GM12878 (cell line): ENCODE data around the gene TAF10. TPM values are rescaled to one million over a fixed set of nuclear protein-coding genes. Genes with fewer than 3 reads are reported as not detected.

ENCODE experiments used
- ATAC-seq: fragments of 200-7000 bp; cut with Tn5 transposase; 3 replicates; pipeline ENCODE4 v1.9.1; 2020; ENCODE audit warnings: mild to moderate bottlenecking, moderate library complexity
- BruUV-seq: library from RNA; stranded (reverse); fragments of 400-500 nt; replicated peaks from 2 replicates; lab custom pipeline; 2021; lab: Mats Ljungman, UMichigan
- CTCF ChIA-PET: fragments of 300-600 bp; sonication (Branson Sonifier 250); formaldehyde crosslinking; extraction: SDS; loops from one replicate; lab custom pipeline; 2021; ENCODE audit warnings: inconsistent platforms; lab: Yijun Ruan, JAX
- POLR2A ChIA-PET: fragments of 350-600 bp; formaldehyde crosslinking; extraction: SDS; loops from one replicate; lab custom pipeline; 2021; ENCODE audit warnings: inconsistent platforms; lab: Charles Lee
- RAD21 ChIA-PET: fragments of 300-600 bp; sonication (Branson Sonifier 250); formaldehyde crosslinking; loops from one replicate; lab custom pipeline; 2023; ENCODE audit warnings: antibody characterized with exemption; ENCODE audit not compliant: unreplicated experiment; lab: Charles Lee
- SMC1A ChIA-PET: fragments of 300-600 bp; sonication (Branson Sonifier 250); formaldehyde crosslinking; loops from one replicate; lab custom pipeline; 2023; ENCODE audit not compliant: unreplicated experiment, uncharacterized antibody; lab: Charles Lee
- DNase-seq: peaks from one replicate; pipeline ENCODE4 v3.0.0-alpha.2; 2011; ENCODE audit warnings: low read depth, low spot score
- FAIRE-seq: peaks from 3 replicates; lab custom pipeline; 2011; peaks lifted over from hg19 to GRCh38; lab: Jason Lieb, UNC
- H2AFZ ChIP-seq: 2 replicates; pipeline ENCODE4 v1.6.0; 2011; ENCODE audit warnings: low read depth, low read length, control low read depth; ENCODE audit not compliant: control insufficient read depth
- H3K27ac ChIP-seq: 2 replicates; pipeline ENCODE4 v1.5.1; 2011; ENCODE audit warnings: control low read depth; ENCODE audit not compliant: control insufficient read depth, insufficient read depth
- H3K27me3 ChIP-seq, 2 experiments: replicated peaks in 1 of 2; 2 replicates each; pipeline versions ENCODE4 v1.6.0 to v1.6.1; 2011; ENCODE audit warnings: low read length in 1 of 2; ENCODE audit not compliant: control insufficient read depth in 2 of 2, insufficient read depth in 2 of 2
- H3K36me3 ChIP-seq, 2 experiments: 2 replicates each; pipeline ENCODE4 v1.5.1; 2011; ENCODE audit warnings: low read length in 1 of 2; ENCODE audit not compliant: control insufficient read depth in 2 of 2, insufficient read depth in 2 of 2
- H3K4me1 ChIP-seq: 2 replicates; pipeline ENCODE4 v1.6.1; 2011; ENCODE audit warnings: mild to moderate bottlenecking, low read length, moderate library complexity, mixed read lengths; ENCODE audit not compliant: control insufficient read depth, insufficient read depth
- H3K4me2 ChIP-seq: 2 replicates; pipeline ENCODE4 v1.6.0; 2011; ENCODE audit warnings: control low read depth; ENCODE audit not compliant: control insufficient read depth, insufficient read depth
- H3K4me3 ChIP-seq: fragments of 200-600 bp; sonication (generic); 2 replicates; pipeline ENCODE4 v1.5.1; 2016
- H3K79me2 ChIP-seq: 2 replicates; pipeline ENCODE4 v1.6.0; 2011; ENCODE audit warnings: low read length; ENCODE audit not compliant: control insufficient read depth, insufficient read depth
- H3K9ac ChIP-seq: 2 replicates; pipeline ENCODE4 v1.8.0; 2011; ENCODE audit warnings: low read length, control low read depth, mixed read lengths; ENCODE audit not compliant: control insufficient read depth, insufficient read depth
- H3K9me3 ChIP-seq: replicated peaks from 3 replicates; pipeline ENCODE4 v1.5.1; 2011; ENCODE audit warnings: mild to moderate bottlenecking, low read length; ENCODE audit not compliant: control insufficient read depth, insufficient read depth
- H4K20me1 ChIP-seq: 2 replicates; pipeline ENCODE4 v1.6.0; 2011; ENCODE audit not compliant: control insufficient read depth, insufficient read depth
- ELK1 ChIP-seq: IDR thresholded peaks from 2 replicates; pipeline ENCODE4 v1.6.1; 2012; ENCODE audit warnings: low read depth, low read length, improper control_type of control experiment
- MEF2A ChIP-seq: IDR thresholded peaks from 2 replicates; pipeline ENCODE4 v1.6.1; 2011; ENCODE audit warnings: low read depth, mild to moderate bottlenecking, low read length, moderate library complexity; ENCODE audit not compliant: insufficient read depth
- MEF2B ChIP-seq: fragments of 450-650 bp; IDR thresholded peaks from 2 replicates; pipeline ENCODE4 v1.6.1; 2018; ENCODE audit warnings: mild to moderate bottlenecking, moderate library complexity; ENCODE audit not compliant: partially characterized antibody, poor library complexity, severe bottlenecking
- NFYB ChIP-seq: IDR thresholded peaks from 2 replicates; pipeline ENCODE4 v1.6.1; 2011; ENCODE audit warnings: low read depth, mild to moderate bottlenecking, low read length, improper control_type of control experiment, moderate library complexity; ENCODE audit not compliant: insufficient read depth
- SRF ChIP-seq, 2 experiments: IDR thresholded peaks; 2 replicates each; pipeline ENCODE4 v1.6.1; 2011; ENCODE audit warnings: low read depth in 2 of 2, low read length in 2 of 2, mild to moderate bottlenecking in 1 of 2, moderate library complexity in 1 of 2
- in situ Hi-C: fragments of 300-500 bp; cut with MboI; formaldehyde crosslinking; loops from 9 replicates; pipeline ENCODE4 v1.14.3; 2018; ENCODE audit warnings: mixed read lengths
- intact Hi-C: fragments of 100-400 bp; cut with micrococcal nuclease; formaldehyde crosslinking; loops from one replicate; pipeline ENCODE4 v1.14.2; 2022; ENCODE audit not compliant: unreplicated experiment
- polyA plus RNA-seq, 11 experiments: library from polyadenylated mRNA; depleted of rRNA in 4 of 11; unstranded in 6 of 11; stranded (reverse) in 5 of 11; fragments of >200 nt; fragmentation: Nextera tagmentation in 4 of 11; fragmentation: Illumina TruSeq in 1 of 11; extraction: Ambion mirVana in 4 of 11; extraction: Trizol in 1 of 11; gene quantifications; 1 replicate in 1 of 11; 2 replicates in 10 of 11; pipeline versions ENCODE4 v1.2.1 to v1.2.3, GENCODE V29; 2011 to 2016; ENCODE audit warnings: inconsistent platforms in 2 of 11, missing spikeins in 2 of 11, low read depth in 1 of 11
- total RNA-seq, 4 experiments: library from RNA; depleted of rRNA in 3 of 4; stranded (reverse); fragments of >200 nt in 3 of 4; fragmentation: Illumina TruSeq in 1 of 4; extraction: Trizol in 1 of 4; gene quantifications; 2 replicates each; pipeline versions ENCODE4 v1.2.1 to v1.2.3, GENCODE V29; 2013 to 2021

The TAF10 gene
- total and polyA plus RNA-seq, 10 of the 15 experiments (the other 5 are each of a cell fraction or from before 2014, with no cell fraction given): 26.7 to 251 (median 149) TPM

GRCh38 chr11:6608011-6608410 is 4.0 kb downstream of the TAF10 start (continued):
- TF ChIP-seq MEF2B: no peak
- TF ChIP-seq, all 136 proteins: peak for 0

GRCh38 chr11:6607190-6607795 is 4.7 kb downstream of the TAF10 start:
- peaks cover 30% of the 10 kb centered on the region for H3K4me1 ChIP-seq
- H3K9me3 ChIP-seq: no peaks in the 10 kb centered on the region
- POLR2A ChIA-PET: interaction anchor here (0.5 to 7.2 kb wide), 12 partner anchors 9 to 372 kb away, joined by 3 to 85 read pairs (median 3); partner anchors contain the start of genes ARFIP2, FHIP1B, MRPL17 and TIMM10B
- BruUV-seq: no TSS peak
- FAIRE-seq: no peak
- SMC1A ChIA-PET: interaction anchor here (1.2 to 6.2 kb wide), 5 partner anchors 11 to 138 kb away, joined by 3 to 57 read pairs (median 6); partner anchors contain the start of genes MRPL17 and TPP1
- peaks cover 72% of the 10 kb centered on the region for H3K79me2 ChIP-seq
- H3K9ac ChIP-seq: peak overlapping the region; percentile 23; the same call in 1 of the 2 replicates
- TF ChIP-seq MEF2A: no peak
- peak; percentile 78 to 95; a peak in 3 of 4 replicates for TF ChIP-seq SRF (IDR thresholded peaks at IDR 0.05; ENCODE audit: low read depth in 2 of 2, low read length in 2 of 2)
- peak; percentile 3; the same call in 1 of the 2 replicates for TF ChIP-seq ELK1
- no peak for TF ChIP-seq NFYB
- CTCF ChIA-PET: interaction anchor here (0.9 to 3.6 kb wide), 6 partner anchors 11 to 228 kb away, joined by 3 to 26 read pairs (median 5); partner anchors contain the start of genes MRPL17 and TPP1
- intact Hi-C loops (loop anchor here (2.0 to 10.0 kb wide), 2 partner anchors 126 to 222 kb away; partner anchors contain the start of genes ARFIP2 and TIMM10B), in situ Hi-C loops (loop anchor here (5.0 kb wide), 1 partner anchor 125 kb away; the partner anchor contains the start of genes ARFIP2 and TIMM10B)
- peak overlapping the region; percentile 19; the same call in 1 of the 2 replicates for H3K4me3 ChIP-seq
- peak overlapping the region; percentile 88 for H3K27ac ChIP-seq
- no peak overlapping the region for H2AFZ ChIP-seq
- no peak for DNase-seq
- H4K20me1 ChIP-seq: no peaks in the 10 kb centered on the region
- RAD21 ChIA-PET: interaction anchor here (0.8 to 2.0 kb wide), 8 partner anchors 11 to 138 kb away, joined by 3 to 23 read pairs (median 4); partner anchors contain the start of genes MRPL17 and TPP1
- no peak for ATAC-seq
- peak overlapping the region; percentile 98 for H3K4me2 ChIP-seq
- H3K36me3 ChIP-seq: peaks cover 23 to 28% of the 10 kb centered on the region in 2 experiments
- H3K27me3 ChIP-seq: no peaks in the 10 kb centered on the region
